Transverse colon (tissue), 4 donors: ENCODE data around the gene ATP9B. TPM values are rescaled to one million over a fixed set of nuclear protein-coding genes. Genes with fewer than 3 reads are reported as not detected.

ENCODE experiments used
- DNase-seq: peaks from one replicate; pipeline ENCODE4 v3.0.0-alpha.2; 2019
- H3K27ac ChIP-seq, 4 donors: fragments of 200-600 bp; sonication (generic); 2 replicates each; pipeline ENCODE4 v1.5.1; 2016 to 2018; ENCODE audit warnings: inconsistent platforms in 4 of 4
- H3K27me3 ChIP-seq: fragments of 200-600 bp; sonication (generic); 2 replicates; pipeline ENCODE4 v1.5.1; 2017; ENCODE audit warnings: inconsistent platforms
- H3K36me3 ChIP-seq, 4 donors: fragments of 200-600 bp; sonication (generic); 2 replicates each; pipeline ENCODE4 v1.5.1; 2017 to 2019; ENCODE audit warnings: inconsistent platforms in 4 of 4
- H3K4me1 ChIP-seq, 4 donors: fragments of 200-600 bp; sonication (generic); 2 replicates each; pipeline ENCODE4 v1.5.1; 2017 to 2020; ENCODE audit warnings: inconsistent platforms in 4 of 4
- H3K4me3 ChIP-seq, 4 donors: fragments of 200-600 bp; sonication (generic); 1 replicate in 1 of 4; 2 replicates in 3 of 4; pipeline versions ENCODE4 v1.5.1 to v1.6.1; 2017 to 2019; ENCODE audit warnings: inconsistent platforms in 4 of 4
- H3K9me3 ChIP-seq, 2 donors: fragments of 200-600 bp; sonication (generic); 2 replicates each; pipeline ENCODE4 v1.5.1; 2017 to 2019; ENCODE audit warnings: inconsistent platforms in 2 of 2
- EP300 ChIP-seq: sonication (generic); formaldehyde crosslinking; IDR thresholded peaks from one replicate; pipeline ENCODE4 v1.6.1; 2017; ENCODE audit warnings: antibody characterized with exemption, low read depth
- POLR2A ChIP-seq: fragments of 450-650 bp; IDR thresholded peaks from one replicate; pipeline ENCODE4 v1.6.1; 2016; ENCODE audit warnings: antibody characterized with exemption, mild to moderate bottlenecking, moderate library complexity
- POLR2AphosphoS5 ChIP-seq, 3 donors: sonication (generic); formaldehyde crosslinking; IDR thresholded peaks; one replicate each; pipeline ENCODE4 v1.6.1; 2016; ENCODE audit warnings: antibody characterized with exemption in 3 of 3
- WGBS, 2 donors: methylation state at CpG; one replicate each; pipeline ENCODE4 v1.1.5; 2018; ENCODE audit warnings: low coverage in 1 of 2; 5-methylcytosine and 5-hydroxymethylcytosine counted together
- in situ Hi-C, 4 donors: fragments of 200-750 bp; cut with MboI; loops; one replicate each; pipeline versions ENCODE4 v1.15.0 to v1.15.1; 2017; ENCODE audit warnings: low sequenced_read_pairs in 3 of 4, low pct_ligation_motif_present in 1 of 4, low pct_unique_long_range_greater_than_20kb in 1 of 4
- intact Hi-C: fragments of 100-400 bp; cut with DNase I; formaldehyde crosslinking; loops from one replicate; pipeline ENCODE4 v1.15.1; 2023; ENCODE audit warnings: low total_unique reads
- total RNA-seq, 4 donors: library from RNA; depleted of rRNA; stranded (reverse); fragments of >200 nt; gene quantifications; one replicate each; pipeline ENCODE4 v1.1.0, GENCODE V29; 2016
- TF ChIP-seq, protein P1 (sequence below), 5 experiments: fragments of 200-600 bp in 3 of 5; fragments of 450-650 bp in 2 of 5; sonication (generic) in 3 of 5; IDR thresholded peaks; 1 replicate in 2 of 5; 2 replicates in 3 of 5; pipeline ENCODE4 v1.5.1; 2016 to 2017; ENCODE audit warnings: antibody characterized with exemption in 5 of 5, inconsistent platforms in 3 of 5, mild to moderate bottlenecking in 2 of 5, moderate library complexity in 1 of 5

Gene ATP9B
- total RNA-seq, 4 donors from 2014 or later, result 36.3 to 70.3 (median 41.6) TPM

DNA sequence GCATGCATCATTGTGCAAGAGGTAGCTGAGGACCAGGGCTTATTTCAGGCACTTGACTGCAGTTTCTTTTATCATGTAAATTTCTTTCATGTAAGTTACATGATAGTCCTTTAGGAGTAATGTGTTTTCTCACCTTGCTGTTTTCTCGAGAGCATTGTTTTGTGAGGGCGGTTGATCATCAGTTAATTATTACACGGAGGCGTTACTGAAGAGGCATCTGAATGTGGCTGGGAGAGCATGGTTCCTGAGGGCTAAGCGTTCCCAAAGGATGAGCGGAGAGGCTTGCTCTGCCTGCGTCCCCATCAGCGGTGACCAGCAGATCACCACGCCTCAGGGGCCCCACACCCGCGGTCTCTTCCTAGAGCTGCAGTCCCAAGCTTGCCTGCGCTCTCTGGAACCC lies 170.4 kb downstream of the ATP9B start:
- in situ Hi-C loops (no loop called here), intact Hi-C loops (no loop called here)
- H3K4me1 ChIP-seq, result no peaks in the 10 kb centered on the region
- no peak for DNase-seq
- no peak overlapping the region for H3K27ac ChIP-seq
- no peaks in the 10 kb centered on the region for H3K36me3 ChIP-seq
- no peaks in the 10 kb centered on the region for H3K9me3 ChIP-seq
- 96 to 100% methylated on average over 4 to 12 of the region's 12 CpGs for WGBS, 2 donors
- TF ChIP-seq EP300 (no peak), POLR2A (no peak), POLR2AphosphoS5 (IDR thresholded peaks at IDR 0.05) (no peak)
- H3K27me3 ChIP-seq, result no peaks in the 10 kb centered on the region
- H3K4me3 ChIP-seq, result no peak overlapping the region

DNA sequence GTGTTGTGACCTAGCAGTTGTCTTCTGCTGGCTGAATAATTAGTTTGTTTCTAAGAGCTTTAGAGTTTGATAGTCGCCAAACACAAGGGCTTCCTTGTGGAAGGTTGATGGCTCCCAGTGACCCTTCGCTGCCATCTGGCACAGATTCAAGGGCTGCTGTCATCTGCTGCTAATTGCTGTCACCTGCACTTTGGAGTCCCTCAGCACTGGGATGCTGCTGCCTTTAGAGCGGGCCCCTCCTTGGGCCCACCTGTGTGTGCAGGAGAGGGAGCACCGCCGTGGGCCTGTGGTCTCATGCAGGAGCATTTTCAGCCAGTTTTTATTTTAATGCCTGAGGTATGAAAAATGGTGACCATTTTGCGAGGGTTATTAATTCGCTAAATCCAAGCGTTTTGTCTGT lies 172.6 kb downstream of the ATP9B start:
- no peak for DNase-seq
- H3K9me3 ChIP-seq, result no peaks in the 10 kb centered on the region
- no peaks in the 10 kb centered on the region for H3K27me3 ChIP-seq
- WGBS, 2 donors, result 85 to 87% methylated on average over 3 to 8 of the region's 8 CpGs
- in situ Hi-C loops, result no loop called here
- no peaks in the 10 kb centered on the region for H3K4me1 ChIP-seq
- TF ChIP-seq EP300, result no peak
- no peak for TF ChIP-seq POLR2AphosphoS5 (IDR thresholded peaks at IDR 0.05)
- no peak for TF ChIP-seq POLR2A
- TF ChIP-seq, protein P1, sequence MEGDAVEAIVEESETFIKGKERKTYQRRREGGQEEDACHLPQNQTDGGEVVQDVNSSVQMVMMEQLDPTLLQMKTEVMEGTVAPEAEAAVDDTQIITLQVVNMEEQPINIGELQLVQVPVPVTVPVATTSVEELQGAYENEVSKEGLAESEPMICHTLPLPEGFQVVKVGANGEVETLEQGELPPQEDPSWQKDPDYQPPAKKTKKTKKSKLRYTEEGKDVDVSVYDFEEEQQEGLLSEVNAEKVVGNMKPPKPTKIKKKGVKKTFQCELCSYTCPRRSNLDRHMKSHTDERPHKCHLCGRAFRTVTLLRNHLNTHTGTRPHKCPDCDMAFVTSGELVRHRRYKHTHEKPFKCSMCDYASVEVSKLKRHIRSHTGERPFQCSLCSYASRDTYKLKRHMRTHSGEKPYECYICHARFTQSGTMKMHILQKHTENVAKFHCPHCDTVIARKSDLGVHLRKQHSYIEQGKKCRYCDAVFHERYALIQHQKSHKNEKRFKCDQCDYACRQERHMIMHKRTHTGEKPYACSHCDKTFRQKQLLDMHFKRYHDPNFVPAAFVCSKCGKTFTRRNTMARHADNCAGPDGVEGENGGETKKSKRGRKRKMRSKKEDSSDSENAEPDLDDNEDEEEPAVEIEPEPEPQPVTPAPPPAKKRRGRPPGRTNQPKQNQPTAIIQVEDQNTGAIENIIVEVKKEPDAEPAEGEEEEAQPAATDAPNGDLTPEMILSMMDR (IDR thresholded peaks at IDR 0.05), result no peak
- no peak overlapping the region for H3K4me3 ChIP-seq
- no peak overlapping the region for H3K27ac ChIP-seq
- intact Hi-C loops, result no loop called here
- no peaks in the 10 kb centered on the region for H3K36me3 ChIP-seq

DNA sequence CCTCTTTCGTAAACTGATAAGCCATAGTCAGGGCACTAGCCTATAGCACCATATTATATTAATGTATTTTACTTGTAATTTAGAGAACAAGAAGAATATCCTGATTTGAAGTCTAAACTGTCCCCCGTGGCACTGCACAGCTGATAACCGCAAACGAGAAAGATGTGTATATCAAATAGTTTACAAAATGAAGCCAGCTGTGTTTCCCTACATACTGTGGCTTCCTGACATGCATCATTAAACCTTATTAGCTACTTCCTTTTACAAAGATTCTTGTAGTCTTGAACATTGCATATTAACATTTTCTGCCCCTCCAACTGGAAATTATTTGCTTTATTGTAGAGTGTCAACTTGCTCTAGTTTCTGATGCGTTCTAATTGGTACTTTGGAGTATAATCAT lies 173.1 kb downstream of the ATP9B start:
- in situ Hi-C loops, result no loop called here
- Histone ChIP-seq H3K4me1 (no peaks in the 10 kb centered on the region), H3K4me3 (no peak overlapping the region), H3K27me3 (no peaks in the 10 kb centered on the region), H3K36me3 (no peaks in the 10 kb centered on the region), H3K27ac (no peak overlapping the region), H3K9me3 (no peaks in the 10 kb centered on the region)
- TF ChIP-seq EP300 (no peak), POLR2AphosphoS5 (IDR thresholded peaks at IDR 0.05) (no peak), POLR2A (no peak)
- TF ChIP-seq, protein P1 (IDR thresholded peaks at IDR 0.05), result no peak
- intact Hi-C loops, result no loop called here
- WGBS, 2 donors, result 76 to 81% methylated on average over 5 of the region's 5 CpGs
- DNase-seq, result no peak

DNA sequence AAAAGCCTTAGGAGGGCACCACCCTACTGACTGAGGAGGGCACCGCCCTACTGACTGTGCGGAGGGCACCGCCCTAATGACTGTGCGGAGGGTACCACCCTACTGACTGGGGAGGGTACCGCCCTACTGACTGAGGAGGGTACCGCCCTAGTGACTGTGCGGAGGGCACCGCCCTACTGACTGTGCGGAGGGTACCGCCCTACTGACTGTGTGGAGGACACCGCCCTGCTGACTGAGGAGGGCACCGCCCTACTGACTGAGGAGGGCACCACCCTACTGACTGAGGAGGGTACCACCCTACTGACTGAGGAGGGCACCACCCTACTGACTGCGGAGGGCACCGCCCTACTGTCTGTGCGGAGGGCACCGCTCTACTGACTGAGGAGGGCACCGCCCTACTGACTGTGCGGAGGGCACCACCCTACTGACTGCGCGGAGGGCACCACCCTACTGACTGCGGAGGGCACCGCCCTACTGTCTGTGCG lies 176.4 kb downstream of the ATP9B start:
- TF ChIP-seq POLR2A, result no peak
- TF ChIP-seq EP300, result no peak
- no peak for TF ChIP-seq POLR2AphosphoS5 (IDR thresholded peaks at IDR 0.05)
- TF ChIP-seq, protein P1 (IDR thresholded peaks at IDR 0.05), result no peak
- no peak overlapping the region for H3K4me3 ChIP-seq
- peak; percentile 46 for DNase-seq
- no peaks in the 10 kb centered on the region for H3K36me3 ChIP-seq
- no peaks in the 10 kb centered on the region for H3K9me3 ChIP-seq
- H3K27ac ChIP-seq, result peak overlapping the region in 2 of 4 donors; percentile 23 to 49
- intact Hi-C loops (no loop called here), in situ Hi-C loops (no loop called here)
- no peaks in the 10 kb centered on the region for H3K27me3 ChIP-seq
- H3K4me1 ChIP-seq, result no peaks in the 10 kb centered on the region
- 44% methylated on average over 12 of the region's 23 CpGs; no CpG with 5 or more reads in 1 of the 2 donors for WGBS, 2 donors
